Left cardiac atrium (tissue), 4 donors: ENCODE measurements around the gene UBE2Z. TPM values are rescaled to one million over a fixed set of nuclear protein-coding genes. Genes with fewer than 3 reads are reported as not detected.
"Not testable (repeated sequence)": the region's sequence is repeated elsewhere in the genome, so short reads cannot be mapped to it uniquely, and the experiment has no call there.

ENCODE experiments used
- ATAC-seq, 2 donors: fragments of 200-7000 bp; cut with Tn5 transposase; one replicate each; pipeline ENCODE4 v1.9.1; 2020; ENCODE audit warnings: mild to moderate bottlenecking in 2 of 2, moderate library complexity in 2 of 2
- DNase-seq: peaks from one replicate; pipeline ENCODE4 v3.0.0-alpha.2; 2020
- intact Hi-C, 2 donors: fragments of 100-400 bp; cut with DNase I; formaldehyde crosslinking; loops; one replicate each; pipeline versions ENCODE4 v1.14.1 to v1.15.1; 2022 to 2023
- total RNA-seq, 2 donors: library from RNA; stranded (reverse); fragmentation: NEBNext Ultra II Directional; extraction: Animal tissue kit (Norgen Biotek cat#: 25700); gene quantifications; one replicate each; pipeline ENCODE4 v1.2.1, GENCODE V29; 2021
- donor health status: DM: no; HTN: yes; CAD: no.
- donor health status: DM: no; HTN: yes; CAD: no; lungs with severe emphysema.
- donor health status: DM: yes; HTN: yes; CAD: no.
- donor health status: Dilated cardiomyopathy.

UBE2Z gene
- total RNA-seq, 2 donors from 2014 or later = 42.7 to 51.7 TPM

DNA sequence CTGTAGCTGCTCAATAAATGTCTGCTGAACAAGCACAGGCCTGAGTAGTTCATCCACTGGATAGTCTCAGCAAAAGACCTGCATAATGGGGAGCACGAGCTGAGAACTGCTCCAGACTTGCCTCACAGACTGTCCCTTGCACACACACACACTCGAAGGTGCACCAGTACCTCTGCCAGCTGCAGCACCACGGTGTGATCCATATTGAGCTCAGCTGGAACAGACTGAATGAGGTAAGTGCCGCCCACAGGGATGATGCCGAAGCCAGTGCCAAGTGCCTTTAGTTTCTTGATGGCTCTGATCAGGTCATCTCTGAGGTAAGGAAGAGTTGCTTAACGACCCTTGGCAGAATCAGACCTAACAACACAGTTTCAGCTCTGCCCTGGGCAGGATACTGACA lies 24.8 kb downstream of the UBE2Z start:
- DNase-seq = no peak
- no peak for ATAC-seq
- intact Hi-C loops = no loop called here

DNA sequence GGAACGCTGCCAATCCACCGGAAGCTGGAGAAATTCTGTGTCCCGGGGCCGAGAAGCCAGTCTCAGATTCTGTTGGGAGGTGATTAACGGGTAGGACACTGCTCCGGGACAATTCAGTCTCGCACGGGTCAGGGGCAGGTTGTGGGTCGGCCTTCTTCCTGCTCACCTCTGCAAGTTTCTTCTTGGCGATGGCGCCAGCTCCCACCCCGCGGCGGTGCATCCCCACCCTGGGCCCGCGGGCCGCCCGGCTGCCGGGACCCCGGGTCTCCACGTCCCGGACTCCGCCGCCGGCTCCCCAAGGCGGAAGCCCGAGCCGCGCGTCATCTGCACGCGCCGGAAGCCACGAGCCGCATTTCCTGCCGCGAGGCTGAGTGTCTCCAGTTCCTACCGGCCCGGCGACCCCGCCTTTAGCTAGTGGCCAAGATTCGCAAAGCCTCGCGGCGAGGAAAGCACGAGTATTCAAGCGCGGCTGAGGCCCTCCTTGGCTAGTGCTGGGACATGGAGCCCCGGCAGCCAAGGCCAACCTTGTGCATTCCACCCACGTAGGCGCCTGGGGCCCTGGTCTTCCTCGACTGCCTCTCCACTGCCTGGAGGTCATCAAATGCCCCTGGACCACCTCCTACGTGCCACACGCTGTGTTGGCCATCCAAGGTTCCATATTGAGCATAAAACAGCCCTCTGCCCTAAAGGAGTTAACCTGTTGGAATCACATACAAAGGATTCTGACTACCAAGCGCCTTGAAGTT lies 36.5 kb downstream of the UBE2Z start, which contains the start of gene SNF8:
TSS of gene SNF8 (minus strand) at position 328 of the 746 bp plus-strand sequence. CDS start at position 220, 108 bp downstream.
- peak; percentile 94 for DNase-seq
- peak; percentile 99 for ATAC-seq
- intact Hi-C loops = no loop called here

DNA sequence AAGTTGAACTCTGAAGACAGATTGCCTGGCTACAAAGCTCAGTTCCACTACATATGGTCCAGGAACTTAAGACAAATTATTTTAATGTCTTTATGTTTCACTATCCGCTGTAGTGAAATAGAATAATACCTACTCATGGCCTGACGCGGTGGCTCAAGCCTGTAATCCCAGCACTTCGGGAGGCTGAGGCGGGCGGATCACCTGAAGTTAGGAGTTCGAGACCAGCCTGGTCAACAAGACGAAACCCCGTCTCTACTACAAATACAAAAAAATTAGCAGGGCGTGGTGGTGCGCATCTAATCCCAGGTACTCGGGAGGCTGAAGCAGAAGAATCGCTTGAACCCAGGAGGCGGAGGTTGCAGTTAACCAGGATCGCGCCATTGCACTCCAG lies 37.0 kb downstream of the UBE2Z start:
- DNase-seq, ATAC-seq, intact Hi-C loops: not testable (repeated sequence)

DNA sequence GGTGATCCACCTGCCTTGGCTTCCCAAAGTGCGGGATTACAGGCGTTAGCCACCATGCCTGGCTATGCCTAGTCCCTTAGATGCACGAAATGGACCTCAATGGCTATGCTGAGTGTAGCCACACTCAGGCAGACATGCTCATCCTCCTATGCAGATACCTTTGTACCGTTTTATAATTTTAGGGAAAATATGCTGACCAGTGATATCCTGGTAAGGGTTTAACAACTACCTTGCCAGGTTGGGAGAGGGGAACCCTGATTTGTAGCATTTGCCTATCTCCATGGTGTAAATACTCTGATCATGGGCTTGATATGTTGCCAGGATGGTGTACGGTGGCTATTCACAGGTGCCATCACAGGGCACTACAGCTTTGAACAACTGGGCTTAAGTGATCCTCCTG lies 43.4 kb downstream of the UBE2Z start:
- intact Hi-C loops = no loop called here
- DNase-seq (no peak), ATAC-seq (no peak)

DNA sequence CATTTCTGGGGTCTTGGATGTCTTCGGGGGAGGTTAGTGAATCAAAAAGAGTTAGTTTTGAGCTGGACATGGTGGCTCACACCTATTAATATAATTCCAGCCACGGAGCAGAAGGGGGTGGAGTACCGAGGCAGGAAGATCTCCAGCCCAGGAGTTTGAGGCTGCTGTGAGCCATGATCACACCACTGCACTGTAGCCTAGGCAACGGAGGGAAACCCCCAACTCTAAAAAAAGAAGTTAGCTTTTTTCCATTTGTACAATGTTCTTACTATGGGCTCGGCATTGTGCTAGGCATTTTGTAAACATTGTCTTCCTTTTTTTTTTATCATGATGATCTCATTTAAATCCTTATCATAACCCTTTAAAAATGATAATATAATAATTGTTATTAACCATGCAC lies 44.7 kb downstream of the UBE2Z start:
- intact Hi-C loops = no loop called here
- ATAC-seq (no peak), DNase-seq (no peak)

DNA sequence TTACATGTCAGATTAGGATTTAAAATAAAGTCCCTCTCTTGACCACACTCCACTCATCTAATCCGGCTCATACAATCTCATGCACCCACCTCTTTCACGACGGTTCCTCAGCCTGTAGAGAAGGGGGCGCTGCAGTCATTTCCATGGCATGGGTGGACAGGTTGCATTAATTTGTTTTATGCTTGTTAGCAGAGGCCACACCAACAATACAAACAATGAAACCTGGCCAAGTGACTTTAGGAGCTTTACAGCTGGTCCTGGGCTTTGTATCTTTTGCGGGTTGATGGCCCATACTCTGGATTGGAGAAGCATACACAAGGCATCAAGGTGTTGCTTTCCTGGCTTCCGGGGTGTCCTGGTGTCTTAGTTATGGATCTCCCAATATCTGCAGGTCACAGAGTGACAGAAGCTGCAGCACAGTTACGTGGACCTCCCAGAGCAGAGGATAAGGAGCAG lies 46.1 kb downstream of the UBE2Z start:
- DNase-seq (no peak), ATAC-seq (no peak)
- intact Hi-C loops = no loop called here

DNA sequence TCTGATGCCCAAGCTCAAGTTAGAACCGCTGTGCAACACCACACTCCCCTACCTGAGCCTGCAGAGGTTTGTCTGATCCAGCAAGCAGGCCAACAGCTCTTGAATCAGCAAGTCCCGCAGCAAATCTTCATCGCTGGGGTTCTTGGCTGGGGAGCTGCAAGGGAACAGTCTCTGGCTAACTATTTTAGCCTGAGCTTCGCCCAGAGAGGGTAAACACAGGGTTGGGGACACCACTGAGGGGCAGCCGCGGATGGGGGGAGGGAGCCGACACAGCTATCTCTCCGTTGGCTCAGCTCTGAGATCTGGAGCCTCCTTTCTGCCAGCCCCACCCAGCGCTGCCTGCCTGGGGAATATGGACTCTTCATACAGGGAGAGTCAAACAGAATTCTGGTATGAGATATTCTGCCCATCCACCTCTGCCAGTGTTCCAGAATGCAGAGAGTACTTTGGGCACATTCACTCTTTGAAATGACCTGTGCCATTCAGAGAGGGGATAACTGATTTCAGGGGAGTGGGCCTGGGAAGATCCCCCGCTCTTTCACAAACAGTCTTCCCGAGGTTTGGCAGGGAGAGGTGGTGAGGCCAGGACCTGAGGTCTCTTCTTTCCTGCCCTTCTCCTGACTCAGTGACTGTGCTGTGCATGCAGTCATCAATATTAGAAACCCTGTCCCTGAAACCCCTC lies 52.8 kb downstream of the UBE2Z start:
- intact Hi-C loops = no loop called here
- DNase-seq (no peak), ATAC-seq (peak in 1 of 2 donors; percentile 54)

DNA sequence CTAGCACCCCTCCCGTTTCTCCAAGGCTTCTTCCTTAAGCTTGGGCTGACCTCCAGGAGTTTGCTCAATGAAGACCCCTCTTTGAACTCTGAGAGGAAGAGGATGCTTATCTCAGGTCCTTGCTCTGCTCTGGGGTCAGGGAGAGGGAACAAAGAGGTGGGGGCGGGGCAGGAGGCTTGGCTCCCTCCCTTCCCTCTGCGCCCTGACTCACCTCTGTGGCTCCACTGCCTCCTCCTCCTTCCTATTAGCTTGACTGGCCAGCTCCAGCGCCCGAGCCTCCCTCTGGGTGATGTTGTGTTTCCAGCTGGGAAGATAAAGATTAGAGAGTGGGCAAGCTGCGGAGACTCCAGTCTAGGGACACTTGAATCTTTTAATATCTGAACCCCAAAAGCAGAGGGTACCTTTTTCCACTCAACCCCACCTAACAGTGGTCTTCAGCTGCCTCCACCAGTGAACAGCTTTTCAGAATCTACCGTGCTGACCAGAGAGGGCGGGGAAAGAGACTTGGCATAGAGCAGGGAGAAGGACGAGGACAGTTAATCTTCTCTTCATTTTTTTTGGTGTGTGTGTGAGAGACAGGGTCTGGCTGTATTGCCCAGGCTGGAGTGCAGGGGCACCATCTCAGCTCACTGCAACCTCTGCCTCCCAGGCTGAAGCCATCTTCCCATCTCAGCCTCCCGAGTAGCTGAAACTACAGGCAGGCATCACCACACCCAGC lies 53.5 kb downstream of the UBE2Z start:
- DNase-seq (peak; percentile 24), ATAC-seq (peak in 1 of 2 donors; percentile 92)
- intact Hi-C loops = no loop called here

DNA sequence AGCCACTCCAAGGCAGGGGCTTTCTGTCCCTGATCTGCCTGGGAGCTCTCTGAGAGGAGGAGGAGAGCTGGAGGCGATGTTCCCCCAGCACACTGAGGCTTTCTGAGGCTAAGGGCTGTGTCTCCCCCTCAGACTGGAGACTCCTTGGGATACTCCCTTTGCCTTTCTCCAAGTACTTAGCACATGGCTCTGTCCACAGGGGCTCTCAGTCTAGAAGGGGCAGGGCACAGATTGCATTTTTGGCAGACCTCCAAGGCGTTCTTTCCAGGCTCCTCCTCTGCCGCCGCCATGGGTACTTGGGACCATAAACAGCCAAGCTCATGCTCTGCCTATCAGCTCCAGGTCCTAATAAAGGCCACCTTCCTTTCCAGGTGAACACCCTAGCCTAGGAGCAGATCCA lies 62.0 kb downstream of the UBE2Z start:
- DNase-seq (no peak), ATAC-seq (no peak)
- intact Hi-C loops = no loop called here

DNA sequence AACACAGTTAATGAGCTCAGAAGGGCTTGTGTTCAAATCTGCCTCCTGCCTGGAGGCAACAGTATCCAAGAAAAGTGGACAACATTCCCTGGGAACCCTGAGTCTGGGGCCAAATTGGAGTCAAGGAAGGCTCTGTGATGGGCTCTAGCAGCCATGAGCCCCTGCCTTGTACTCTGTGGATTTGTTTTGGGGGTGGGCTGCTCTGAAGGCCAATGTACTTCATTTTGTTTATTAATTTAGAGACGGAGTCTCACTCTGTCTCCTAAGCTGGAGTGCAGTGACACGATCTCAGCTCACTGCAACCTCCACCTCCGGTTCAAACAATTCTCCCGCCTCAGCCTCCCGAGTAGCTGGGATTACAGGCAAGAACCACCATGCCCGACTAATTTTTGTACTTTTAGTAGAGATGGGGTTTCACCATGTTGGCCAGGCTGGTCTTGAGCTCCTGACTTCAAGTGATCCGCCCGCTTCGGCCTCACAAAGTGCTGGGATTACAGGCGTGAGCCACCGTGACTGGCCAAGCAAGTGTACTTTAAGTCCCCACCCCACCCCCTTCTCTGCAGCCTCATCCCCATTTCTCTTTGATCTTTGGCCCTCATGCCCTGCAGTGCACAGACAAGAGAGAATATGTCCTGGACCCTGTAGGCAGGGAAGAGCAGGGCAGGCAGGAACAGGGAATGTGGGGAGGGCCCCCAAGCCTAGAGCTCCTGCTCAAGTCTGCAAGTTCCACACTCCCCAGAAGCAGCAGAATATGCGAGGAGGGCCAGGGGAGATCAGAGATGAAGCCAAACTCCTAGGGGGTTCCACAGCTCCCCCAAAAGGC lies 62.9 kb downstream of the UBE2Z start:
- no peak for DNase-seq
- intact Hi-C loops = no loop called here
- no peak for ATAC-seq

DNA sequence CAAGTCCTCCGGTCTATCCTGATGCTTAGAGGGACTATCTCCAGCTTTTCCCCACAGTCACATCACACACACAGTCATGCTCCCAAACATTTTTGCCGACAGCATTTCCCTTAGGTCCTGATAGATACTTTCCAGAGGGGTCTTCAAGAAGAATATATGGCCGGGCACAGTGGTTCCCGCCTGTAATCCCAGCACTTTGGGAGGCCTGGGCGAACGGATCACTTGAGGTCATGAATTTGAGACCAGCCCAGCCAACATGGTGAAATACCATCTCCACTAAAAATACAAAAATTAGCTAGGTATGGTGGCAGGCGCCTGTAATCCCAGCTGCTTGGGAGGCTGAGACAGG lies 64.5 kb downstream of the UBE2Z start:
- intact Hi-C loops = no loop called here
- ATAC-seq = no peak
- no peak for DNase-seq

DNA sequence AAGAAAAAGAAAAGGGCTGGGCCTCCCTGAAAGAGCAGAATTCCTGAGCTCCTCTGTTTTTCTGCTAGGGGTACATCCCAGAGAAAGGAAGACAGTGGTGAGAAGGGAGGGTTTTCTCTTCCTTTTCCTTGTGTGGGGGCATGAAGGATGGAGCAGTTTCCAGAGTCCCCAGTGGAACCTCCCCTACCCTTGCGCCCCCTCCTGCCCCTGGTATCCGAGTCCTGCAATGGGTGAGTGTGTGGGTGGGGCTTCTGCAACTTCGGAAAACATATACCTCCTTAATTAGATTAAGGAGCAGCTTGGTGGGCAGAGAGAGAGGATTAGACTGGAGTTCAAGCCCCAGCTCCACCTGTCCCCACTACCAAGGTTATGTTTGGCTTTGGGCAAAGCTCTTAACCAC lies 65.6 kb downstream of the UBE2Z start:
- no peak for ATAC-seq
- intact Hi-C loops = no loop called here
- DNase-seq = no peak

Other genes with a start within 250 kb of the UBE2Z start
- not detected for gene PRAC1, start 185.9 kb upstream of the UBE2Z start, total RNA-seq
- gene PRAC2, start 185.2 kb upstream of the UBE2Z start, total RNA-seq = not detected
- not detected for gene HOXB13, start 179.7 kb upstream of the UBE2Z start, total RNA-seq
- gene TTLL6, start 91.2 kb upstream of the UBE2Z start, total RNA-seq = under 1 TPM in 1 of 2 donors, not detected in 1; 0.16 TPM
- gene CALCOCO2, start 77.4 kb upstream of the UBE2Z start, total RNA-seq = 100 to 1,000 TPM; 180 to 241 TPM
- gene ATP5MC1, start 15.6 kb upstream of the UBE2Z start, total RNA-seq = 100 to 1,000 TPM; 356 to 396 TPM
- gene SNF8, start 36.4 kb downstream of the UBE2Z start, total RNA-seq = 100 to 1,000 TPM in 1 of 2 donors, 10 to 100 TPM in 1; 94.7 to 109 TPM
- not detected for gene GIP, start 60.2 kb downstream of the UBE2Z start, total RNA-seq
- under 1 TPM in 1 of 2 donors, not detected in 1; 0.03 TPM for gene IGF2BP1, start 89.0 kb downstream of the UBE2Z start, total RNA-seq
- under 1 TPM in 1 of 2 donors, not detected in 1; 0.03 TPM for gene B4GALNT2, start 224.4 kb downstream of the UBE2Z start, total RNA-seq